Activated CD8-positive, alpha-beta memory T cell treated with anti-CD3 and anti-CD28 coated beads, Interleukin-2, amount 50 U/mL, for 48 hours (primary cell): ENCODE measurements around the gene BNC2.

ENCODE experiments used
- DNase-seq: peaks from one replicate; pipeline ENCODE4 v3.0.0-alpha.2; 2020

BNC2 gene

GRCh38 chr9:16815079-16815478, 55.4 kb downstream of the BNC2 start:
- DNase-seq = no peak

DNA sequence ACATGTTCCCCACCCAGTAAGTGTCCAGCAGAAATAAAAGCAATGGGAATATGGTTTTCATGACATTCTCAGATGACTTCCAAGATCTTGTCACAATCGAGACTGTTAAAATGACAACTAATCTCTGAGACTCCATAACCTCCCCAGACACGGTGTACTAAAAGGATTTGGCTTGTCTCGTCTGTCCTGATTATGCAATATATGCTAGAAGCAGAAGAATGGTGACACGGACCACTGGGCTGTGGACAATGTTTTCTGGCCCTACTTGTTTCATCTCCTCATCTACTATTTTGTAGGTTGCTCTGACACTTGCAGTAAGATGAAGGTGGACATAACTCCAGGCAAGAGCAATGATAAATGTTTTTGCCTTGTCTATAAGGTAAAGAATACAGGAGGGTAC, 56.6 kb downstream of the BNC2 start:
- no peak for DNase-seq

DNA sequence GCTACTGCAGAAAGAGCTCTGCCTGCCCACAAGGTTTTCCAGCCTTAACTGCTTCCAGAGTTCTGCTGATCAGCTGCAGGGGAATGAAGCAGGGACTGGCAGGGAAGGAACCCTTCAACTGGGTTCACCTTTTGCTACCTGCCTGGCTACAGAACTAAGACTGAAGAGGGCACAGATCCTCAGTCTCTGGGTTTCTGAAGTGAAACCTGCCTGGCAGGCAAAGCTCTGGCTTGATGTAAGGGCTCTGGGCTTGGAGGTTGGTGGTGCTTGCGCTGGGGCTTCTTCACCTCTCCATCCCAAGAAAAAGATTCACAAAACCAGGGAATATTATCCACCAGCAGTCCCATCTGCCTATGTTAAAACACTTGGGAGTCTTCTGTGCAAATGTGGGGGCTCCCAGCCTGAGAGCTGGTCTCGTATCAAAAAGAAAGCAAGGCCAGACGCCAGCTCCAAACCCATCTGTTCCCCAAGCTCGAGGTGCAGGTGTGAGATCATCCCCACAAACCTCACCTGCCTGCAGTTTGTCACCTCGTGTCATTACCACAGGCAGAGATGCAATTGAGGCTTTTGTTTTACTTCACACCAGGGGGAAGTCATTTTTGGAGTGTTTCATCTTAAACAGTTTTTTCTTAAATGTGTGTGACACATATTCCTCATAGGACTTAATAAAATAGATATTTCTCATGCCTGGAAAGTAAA, 58.3 kb downstream of the BNC2 start:
- no peak for DNase-seq

- no peak for DNase-seq
Measured at GRCh38 chr9:16809912-16810610, 60.4 kb downstream of the BNC2 start.

GRCh38 chr9:16806674-16807073, 63.8 kb downstream of the BNC2 start:
- DNase-seq = no peak

DNA sequence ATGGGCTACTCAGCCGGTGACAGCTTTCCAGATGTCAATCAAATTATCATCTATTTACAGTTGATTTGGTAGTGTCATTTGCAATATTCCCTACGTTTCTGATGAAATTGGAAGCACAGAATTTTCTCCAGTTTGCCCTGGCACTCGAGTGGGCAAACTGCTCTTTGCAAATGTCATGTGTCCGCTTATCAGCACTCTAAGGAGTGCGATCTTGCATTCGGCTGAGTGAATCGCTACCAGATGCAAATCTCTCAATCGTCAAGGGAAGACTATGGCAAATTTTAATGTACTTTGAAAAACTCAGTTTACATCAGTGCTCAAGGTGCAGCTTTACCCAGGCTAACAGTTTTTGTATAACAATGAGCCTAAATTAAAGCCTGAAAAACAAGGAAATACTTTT, 66.8 kb downstream of the BNC2 start:
- DNase-seq = no peak

- no peak for DNase-seq
Measured at GRCh38 chr9:16801871-16802466, 68.5 kb downstream of the BNC2 start.

DNA sequence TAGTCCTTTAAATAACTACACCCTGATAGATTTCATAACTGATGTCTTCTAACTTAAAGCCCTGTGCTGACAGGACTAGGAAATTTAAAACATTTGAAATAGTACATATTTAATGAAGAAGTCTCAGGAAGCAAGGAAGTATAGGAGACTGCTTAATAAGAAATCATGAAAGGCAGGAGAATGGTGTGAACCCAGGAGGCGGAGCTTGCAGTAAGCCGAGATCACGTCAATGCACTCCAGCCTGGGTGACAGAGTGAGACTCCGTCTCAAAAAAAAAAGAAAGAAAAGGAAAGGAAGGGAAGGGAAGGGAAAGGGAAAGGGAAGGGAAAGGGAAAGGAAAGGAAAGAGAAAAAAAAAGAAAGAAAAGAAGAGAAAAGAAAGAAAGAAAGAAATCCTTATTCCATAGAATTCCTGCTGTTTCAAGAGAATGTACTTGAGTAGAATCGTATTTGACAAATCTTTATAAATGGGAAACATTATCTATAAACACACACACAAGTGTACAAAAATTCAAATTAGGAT, 74.1 kb downstream of the BNC2 start:
- DNase-seq = no peak

DNA sequence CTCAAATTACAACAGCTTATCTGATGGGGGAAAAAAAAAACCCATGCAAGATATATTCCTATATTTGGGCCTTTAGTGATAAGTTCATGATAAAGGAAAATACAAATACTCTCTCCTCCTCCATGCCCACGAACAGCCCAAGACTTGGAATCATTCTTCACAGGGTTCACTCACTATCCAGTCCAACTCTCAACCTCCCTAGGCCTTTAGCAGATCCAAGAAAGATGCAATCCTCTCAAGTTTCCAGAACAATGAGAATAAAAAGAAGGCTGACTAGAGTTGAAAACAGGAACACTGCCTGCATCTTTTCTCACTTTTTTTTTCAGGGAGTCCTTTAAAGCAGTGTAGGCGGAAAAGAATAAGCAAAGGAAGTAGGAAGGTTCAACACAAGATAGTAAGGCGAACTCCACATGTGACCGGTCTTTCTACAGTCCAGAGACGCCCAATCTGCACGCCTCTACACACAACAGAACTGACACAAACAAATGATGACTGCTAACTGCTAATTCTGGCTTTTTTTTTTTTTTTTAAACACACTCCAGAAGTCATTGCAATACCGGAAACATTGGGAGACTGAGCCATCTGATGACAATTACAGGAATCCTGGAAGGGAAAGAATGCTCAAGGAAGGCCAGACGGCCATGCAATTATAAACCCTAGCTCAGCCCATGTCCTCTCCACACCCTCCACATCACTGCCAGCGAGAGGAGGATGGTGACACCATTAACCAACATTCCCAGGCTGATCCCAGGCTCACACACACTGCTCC, 75.4 kb downstream of the BNC2 start:
- no peak for DNase-seq

DNA sequence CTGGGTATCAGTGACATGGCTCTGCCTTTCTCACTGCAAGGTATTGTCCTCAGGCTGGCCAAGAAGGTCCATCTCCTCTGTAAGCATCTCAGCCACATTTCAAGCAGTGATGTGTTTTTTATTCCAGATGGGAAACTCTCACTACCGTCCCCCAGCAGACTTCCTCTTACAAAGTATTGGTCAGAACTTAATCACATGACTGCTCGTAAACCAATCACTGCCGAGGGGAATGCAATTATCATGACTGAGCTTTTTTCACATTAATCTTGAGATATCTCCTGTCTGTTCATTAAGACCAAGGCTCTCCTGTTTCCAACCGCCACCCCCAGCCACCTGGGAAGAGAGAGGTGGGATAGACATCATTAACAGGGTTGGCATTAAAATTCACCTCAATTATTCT, 76.4 kb downstream of the BNC2 start:
- no peak for DNase-seq

GRCh38 chr9:16787724-16788123, 82.7 kb downstream of the BNC2 start:
- no peak for DNase-seq

DNA sequence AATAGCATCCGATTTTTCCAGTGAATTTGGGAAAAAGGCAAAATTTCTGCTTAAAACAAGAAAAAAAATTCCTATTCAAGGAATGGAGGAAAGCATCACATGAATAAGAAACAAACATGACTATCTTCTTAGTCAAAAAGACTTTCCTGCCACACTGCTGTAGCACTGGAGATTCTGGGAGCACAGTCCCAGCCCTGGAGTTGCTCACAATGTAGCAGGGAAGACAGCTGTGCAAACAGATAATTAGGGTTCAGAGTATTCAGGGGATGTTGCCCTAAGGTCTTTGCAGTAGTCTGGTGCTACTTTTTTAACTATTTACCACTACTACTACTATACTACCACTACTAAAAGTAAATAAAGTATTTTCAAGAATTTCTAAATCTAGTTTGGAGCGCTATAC, 86.5 kb downstream of the BNC2 start:
- no peak for DNase-seq

DNA sequence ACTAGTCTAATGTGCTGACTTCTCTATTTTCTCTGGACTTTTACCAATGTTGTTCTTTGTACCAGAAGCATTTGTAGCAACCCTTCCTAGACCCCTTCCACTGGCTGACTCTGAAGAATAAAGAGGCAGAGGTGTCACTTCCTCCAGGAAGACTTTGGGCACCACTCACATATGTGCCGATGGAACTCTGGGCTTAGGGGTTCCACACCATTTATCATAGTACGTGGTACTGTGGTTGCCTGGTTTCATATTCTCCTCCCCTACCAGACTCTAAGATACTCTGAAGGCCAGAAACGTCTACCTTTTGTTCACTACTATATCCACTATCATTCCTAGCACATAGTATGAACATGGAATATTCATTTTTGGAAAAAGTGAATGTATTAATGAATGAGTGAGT, 88.0 kb downstream of the BNC2 start:
- no peak for DNase-seq

- DNase-seq = no peak
Measured at GRCh38 chr9:16775330-16775729, 95.1 kb downstream of the BNC2 start.

- DNase-seq = no peak
Measured at GRCh38 chr9:16773617-16774016, 96.9 kb downstream of the BNC2 start.

GRCh38 chr9:16773116-16773515, 97.4 kb downstream of the BNC2 start:
- DNase-seq = no peak

- DNase-seq = no peak
Measured at GRCh38 chr9:16771356-16771755, 99.1 kb downstream of the BNC2 start.

GRCh38 chr9:16769291-16769690, 101.2 kb downstream of the BNC2 start:
- no peak for DNase-seq

DNA sequence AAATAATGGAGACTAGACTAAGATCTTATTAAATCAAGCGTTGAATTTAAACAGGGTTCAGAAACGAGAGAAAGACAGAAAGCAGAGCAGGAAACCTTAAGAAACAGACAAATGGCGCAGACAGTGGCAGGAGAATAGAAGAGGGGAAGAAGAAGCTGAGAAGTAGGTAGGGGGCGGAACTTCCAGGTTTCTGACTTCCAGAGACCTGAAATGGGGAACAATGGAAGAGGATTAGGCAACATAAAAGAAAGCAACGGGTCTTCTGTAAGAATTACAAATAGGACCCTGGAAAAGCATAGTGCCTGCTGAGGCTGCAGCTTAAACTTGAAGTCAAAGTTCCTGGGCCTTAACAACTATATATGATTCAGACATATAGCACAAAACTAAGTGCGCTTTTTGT, 101.7 kb downstream of the BNC2 start:
- DNase-seq = no peak

DNA sequence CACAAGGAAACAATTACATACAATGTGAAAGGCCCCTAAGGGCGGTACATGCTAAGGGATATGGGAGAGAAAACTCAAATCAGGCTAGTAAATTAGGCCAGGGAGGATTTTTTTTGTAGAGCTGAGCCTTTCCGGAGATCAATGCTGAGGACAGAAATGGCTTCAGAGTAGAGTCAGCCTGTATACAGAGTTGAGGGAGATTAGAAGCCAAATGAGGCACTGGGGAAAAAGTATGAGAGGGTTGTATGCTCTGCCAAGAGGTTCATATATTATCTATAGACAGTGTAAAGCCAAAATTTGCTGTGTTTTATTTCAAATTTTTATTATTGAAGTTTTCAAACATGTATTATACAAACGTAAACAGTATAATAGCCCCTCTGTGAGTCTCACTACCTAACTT, 103.1 kb downstream of the BNC2 start:
- no peak for DNase-seq

GRCh38 chr9:16763946-16764345, 106.5 kb downstream of the BNC2 start:
- DNase-seq = no peak

GRCh38 chr9:16755467-16756160, 114.9 kb downstream of the BNC2 start:
- DNase-seq = no peak

DNA sequence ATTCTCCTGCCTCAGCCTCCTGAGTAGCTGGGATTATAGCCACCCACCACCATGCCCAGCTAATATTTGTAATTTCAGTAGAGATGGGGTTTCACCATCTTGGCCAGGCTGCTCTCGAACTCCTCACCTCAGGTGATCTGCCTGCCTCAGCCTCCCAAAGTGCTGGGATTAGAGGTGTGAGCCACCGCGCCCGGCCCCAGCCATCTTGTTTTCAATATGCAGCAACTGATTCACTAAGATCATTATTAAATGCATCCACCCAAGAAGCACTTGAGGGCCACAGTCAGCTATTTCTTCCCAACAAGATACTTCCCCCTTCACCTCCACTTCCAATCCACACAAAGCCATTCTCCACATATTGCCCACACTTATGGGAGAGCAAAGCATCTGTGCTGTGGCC, 115.8 kb downstream of the BNC2 start:
- DNase-seq = no peak
